HPDE6-E6E7 (cell line): ENCODE data around the gene STX2.
"Not testable (repeated sequence)": the region's sequence is repeated elsewhere in the genome, so short reads cannot be mapped to it uniquely, and the experiment has no call there.

ENCODE experiments used
- DNase-seq: peaks from one replicate; pipeline ENCODE4 v3.0.0; 2011; ENCODE audit warnings: missing footprints; ENCODE audit errors: extremely low spot score

The STX2 gene

DNA sequence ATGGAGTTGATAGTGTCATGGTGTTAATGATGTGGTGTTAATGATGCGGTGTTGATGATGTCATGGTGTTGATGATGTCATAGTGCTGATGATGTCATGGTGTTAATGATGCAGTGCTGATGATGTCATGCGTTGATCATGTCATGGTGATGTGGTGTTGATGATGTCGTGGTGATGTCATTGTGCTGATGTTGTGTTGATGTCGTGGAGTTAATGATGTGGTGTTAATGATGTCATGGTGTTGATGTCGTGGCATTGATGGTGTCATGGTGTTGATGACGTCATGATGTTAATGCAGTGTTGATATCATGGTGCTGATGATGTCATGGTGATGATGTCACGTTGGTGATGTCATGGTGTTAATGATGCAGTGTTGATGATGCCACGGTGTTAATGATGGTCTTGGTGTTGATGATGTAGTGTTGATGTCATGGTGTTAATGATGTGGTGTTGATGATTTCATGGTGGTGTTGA, 73.8 kb downstream of the STX2 start:
- no peak for DNase-seq

DNA sequence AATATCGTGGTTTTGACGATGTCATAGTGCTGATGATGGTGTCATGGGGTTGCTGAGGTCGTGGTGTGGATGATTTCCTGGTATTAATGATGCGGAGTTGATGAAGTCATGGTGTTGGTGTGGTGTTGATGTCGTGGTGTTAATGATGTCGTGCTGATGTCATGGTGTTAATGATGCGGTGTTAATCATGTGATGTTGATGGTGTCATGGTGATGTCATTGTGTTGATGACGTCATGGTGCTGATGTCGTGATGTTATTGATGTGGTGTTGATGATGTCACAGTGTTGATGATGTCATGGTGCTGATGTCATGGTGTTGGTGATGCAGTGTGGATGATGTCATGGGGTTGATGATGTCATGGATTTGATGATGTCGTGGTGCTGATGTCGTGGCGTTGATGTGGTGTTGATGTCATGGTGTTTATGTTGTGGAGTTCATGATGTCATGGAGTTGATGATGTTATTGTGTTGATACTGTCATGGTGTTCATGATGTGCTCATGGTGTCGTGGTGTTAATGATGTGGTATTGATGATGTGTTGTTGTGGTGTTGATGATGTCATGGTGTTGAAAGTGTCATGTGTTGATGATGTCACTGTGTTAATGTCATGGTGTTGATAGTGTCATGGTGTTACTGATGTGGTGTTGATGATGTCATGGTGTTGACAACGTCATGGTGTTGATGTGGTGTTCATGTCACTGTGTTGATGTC, 74.4 kb downstream of the STX2 start:
- no peak for DNase-seq

DNA sequence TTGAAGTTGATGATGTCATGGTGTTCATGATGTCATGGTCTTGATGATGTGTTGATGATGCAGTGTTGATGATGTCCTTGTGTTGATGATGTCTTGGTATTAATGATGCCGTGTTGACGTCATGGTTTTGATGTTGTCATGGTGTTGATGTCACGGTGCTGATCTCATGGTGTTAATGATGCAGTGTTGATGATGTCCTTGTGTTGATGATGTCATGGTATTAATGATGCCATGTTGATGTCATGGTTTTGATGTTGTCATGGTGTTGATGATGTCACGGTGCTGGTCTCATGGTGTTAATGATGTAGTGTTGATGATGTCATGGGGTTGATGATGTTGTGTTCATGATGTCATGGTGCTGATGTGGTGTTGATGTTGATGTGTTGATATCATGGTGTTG, 75.0 kb downstream of the STX2 start:
- no peak for DNase-seq

DNA sequence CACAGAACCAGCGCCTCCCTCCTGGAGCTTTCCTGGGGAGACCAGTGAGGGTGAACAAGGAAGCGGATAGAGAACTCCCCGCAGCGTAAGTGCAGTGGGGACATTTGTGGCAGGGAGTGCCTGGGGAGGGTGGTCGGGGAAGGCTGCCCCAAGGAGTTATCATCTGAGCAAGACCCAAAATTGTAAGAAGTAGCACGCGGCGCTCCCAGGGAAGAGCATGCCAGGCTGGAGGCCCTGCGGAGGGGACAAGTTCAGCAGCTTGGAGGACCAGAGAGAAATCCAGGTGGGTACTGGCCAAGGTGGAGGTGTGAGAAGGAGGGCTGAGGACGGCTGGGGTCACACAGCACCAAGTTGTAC, 76.8 kb downstream of the STX2 start:
- no peak for DNase-seq

DNA sequence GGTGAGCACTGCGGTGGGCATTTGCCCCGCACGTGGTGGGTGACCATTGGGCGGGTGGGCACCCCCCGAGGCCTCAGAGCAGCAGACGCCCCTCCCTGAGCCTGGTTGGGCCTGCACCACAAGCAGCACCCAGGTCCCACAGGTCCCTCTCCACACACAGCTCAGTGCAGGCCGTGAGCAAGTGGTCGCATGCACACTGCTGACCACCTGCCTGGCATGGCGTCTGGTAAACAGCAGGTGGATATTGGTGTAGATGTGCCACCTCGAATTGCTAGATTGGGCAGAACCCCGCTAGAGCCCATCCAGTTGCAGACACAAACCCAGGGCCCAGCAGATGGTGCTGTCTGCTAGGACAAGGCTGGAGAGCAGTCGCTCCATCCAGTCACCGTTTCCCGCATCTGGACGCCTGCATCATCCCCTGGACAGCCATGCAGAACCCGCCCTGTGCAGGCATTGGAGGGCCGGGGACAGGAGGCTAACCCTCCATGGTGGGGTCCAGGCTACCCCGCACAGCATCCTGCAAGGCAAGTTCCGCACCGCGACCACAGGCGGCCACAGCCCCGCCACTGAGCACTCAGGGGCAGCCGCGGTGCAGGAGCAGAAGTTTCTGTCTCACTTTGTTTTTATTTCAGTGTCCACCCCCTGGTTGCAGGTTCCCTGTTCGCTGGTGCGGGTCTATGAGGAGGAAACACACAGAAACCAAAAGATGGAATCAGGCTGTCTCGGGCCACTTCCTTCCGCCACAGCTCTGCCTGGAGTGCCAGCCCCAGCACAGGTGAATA, 77.3 kb downstream of the STX2 start:
- DNase-seq = peak; percentile 60

DNA sequence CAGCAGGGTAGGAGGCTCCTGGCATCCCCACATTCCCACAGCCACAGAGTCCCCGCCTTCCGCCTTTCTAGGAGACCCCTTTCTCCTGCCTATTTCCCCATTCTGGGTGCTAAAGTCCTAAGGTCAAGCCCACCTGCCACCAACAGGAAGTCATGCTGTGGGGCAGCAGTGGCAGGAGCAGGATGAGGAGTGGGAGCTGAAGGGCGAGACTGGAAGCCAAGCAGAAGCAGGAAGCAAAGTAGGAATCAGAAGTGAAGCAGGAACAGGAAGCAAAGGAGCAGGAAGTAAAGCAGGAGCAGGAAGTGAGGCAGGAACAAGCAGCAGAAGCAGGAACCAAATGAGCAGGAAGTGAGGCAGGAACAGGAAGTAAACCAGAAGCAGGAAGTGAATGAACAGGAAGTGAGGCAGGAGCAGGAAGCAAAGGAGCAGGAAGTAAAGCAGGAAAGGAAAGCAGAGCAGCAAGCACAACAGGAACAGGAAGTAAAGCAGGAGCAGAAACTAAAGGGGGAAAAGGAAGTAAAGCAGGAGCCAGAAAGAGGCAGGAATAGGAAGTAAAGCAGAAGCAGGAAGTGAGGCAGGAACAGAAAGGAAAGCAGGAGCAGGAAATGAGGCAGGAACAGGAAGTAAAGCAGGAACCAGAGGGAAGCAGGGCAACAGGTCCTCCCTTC, 84.7 kb downstream of the STX2 start:
- DNase-seq = no peak

DNA sequence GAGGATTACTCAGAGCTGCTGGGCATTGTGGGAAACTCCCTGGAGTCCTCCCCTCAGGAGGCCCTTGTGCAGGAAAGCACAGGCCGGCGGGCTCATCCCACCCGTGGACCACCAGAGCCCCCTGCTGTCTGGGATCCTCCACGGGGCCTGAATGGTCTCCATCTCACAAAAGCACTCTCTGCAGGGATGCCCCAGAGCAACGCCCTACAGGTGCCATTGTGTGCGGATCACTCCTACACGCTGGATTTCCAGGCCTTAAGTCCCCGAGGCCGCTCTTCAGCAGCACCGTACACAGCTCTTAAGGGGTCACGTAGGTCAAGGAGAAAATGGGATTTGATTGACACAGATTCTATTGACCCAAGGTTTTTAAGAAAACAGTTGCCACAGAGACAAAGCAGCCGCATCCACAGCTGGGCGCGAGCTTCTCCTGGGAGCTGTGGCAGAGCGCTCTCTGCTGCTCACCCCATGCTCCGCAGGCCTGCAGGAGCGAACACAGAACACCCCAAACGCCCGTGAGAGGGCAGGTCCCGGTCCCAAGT, 86.3 kb downstream of the STX2 start:
- DNase-seq = no peak

DNA sequence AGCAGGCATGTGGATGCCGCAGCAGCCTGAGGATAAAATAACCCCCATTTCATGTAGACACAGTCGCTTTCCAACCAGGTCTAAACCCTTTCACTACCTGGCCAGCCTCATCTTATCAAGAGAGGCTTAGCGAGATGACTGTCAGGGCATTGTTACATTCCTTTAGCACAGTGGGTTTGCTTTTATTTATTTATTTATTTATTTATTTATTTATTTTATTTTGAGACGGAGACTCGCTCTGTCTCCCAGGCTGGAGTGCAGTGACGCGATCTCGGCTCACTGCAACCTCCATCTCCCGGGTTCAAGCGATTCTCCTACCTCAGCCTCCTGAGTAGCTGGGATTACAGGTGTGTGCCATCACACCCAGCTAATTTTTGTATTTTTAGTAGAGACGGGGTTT, 87.0 kb downstream of the STX2 start:
- not testable (repeated sequence) for DNase-seq

DNA sequence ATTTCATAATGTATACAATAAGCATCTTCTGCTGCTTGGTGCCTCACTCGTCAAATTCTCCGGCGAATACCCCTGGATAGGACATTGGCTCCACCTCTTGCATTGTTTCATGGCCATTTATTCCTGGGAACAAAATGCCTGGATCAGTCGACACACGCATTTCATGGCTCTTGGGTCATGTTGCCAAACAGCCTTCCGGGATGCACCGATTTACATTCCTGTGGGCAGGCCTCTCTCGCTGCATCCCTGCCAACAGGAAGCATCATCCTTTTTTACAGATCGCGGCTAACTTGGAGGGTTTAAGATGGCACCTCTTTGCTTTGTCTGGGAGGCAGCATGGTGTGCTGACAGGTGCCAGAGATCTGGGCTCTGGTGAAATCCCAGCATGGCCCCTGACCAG, 90.3 kb downstream of the STX2 start:
- no peak for DNase-seq

DNA sequence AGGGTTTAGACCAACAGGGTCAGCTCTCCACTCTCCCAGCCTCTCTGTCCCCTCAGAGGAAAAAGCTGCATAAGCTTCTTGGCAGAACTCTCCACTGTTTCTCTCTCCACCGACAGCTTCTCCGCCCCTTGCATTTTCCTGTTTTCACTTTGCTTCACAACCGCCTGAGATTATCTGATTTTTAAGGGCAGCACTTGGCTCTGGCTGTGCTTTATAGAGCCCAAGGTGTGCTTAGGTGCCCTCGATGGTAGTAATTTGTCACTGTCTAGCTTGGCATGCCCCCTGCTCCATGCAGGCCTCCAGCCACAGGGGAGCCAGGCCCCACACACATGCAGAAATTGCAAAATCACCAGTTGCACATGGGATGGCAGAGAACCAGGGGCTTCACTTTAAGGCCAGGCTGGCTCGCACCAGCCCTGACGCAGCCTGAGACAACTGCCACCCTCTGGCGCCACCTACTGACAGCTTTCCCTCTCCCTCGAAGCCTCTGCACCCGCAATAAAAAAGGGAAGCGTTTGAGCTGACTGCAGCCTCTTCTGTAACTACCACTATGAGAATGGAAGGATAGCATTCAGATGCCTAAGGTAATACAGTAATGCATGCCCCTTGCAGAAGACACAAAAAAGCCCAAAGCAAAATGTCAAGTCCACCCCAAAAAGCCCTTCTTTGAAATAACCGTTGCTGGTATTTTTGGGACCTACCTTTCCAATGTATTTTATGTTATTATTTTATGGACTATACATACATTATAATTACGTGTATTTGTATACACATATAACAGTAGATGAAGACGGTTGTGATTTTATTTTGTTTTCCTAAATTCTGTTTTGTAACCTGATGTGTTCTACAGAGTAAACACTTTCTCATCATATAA, 90.9 kb downstream of the STX2 start:
- DNase-seq = peak; percentile 31

DNA sequence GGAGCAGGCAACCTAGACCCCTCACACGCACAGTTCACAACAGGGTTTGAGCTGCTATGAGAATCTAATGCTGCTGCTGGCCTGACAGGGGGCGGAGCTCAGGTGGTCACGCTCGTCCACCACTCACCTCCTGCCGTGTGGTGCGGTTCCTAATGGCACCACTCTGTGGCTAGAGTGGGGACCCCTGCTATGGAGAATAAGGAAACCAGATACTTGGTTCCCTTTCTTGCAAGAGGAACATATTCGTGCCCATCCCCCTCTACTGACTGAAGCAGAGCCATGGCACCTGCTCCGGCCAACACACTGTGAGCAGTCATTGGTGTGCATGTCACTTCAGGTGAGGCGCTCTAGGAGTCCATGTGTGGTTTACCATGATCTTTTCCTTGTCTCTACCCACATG, 92.5 kb downstream of the STX2 start:
- no peak for DNase-seq

DNA sequence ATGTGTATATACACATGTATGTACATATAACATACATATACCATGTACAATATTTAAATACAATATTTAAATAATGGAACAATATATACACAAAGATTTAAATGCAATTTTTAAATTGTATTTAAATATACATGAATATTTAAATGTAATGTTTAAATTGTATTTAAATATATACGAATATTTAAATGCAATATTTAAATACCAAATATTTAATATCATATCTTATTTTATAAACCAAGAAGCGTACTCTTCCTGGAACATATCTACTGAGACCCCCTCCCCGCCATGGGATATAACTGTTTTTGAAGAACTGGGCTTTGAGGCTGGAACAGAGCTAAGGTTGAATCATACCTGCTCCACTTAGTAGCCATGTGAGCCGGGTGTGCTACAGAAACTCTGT, 93.1 kb downstream of the STX2 start:
- DNase-seq = no peak

DNA sequence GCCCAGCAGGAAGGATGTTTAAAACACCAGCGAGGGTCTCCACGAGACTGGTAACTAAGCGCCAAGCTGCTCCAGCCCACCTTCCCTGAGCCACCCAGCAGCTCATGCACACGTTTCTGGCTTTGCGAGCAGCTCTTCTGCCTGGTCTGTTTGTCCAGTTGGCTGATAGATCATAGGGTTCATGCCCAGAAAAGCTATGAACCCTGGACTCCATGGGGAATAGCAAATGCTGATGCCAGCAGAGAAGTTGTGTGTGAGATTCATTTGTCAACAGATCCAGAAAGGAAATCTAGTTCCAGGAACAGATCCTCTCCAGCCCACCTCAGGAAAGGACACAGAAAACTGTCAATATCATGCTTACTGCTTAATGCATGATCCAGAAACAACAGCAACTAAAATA, 94.8 kb downstream of the STX2 start:
- no peak for DNase-seq

DNA sequence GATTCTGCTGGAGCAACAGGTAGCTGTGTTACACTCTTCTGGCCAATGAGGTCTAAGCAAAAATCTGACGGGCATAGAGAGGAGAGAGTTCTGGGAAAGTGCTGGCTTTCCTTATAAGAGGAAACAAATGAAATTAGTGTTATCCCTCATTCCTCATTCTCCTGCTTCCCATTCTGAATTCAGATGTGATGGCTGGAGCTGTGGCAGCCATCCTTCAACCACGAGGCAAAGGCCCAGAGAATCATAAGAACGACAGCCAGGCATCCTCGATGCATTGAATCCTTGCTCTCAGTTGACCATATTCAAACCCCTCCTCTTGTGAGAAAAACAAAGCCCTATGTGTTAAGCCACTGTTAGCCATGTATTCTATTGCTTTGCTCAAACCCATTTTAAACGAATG, 95.4 kb downstream of the STX2 start:
- no peak for DNase-seq

DNA sequence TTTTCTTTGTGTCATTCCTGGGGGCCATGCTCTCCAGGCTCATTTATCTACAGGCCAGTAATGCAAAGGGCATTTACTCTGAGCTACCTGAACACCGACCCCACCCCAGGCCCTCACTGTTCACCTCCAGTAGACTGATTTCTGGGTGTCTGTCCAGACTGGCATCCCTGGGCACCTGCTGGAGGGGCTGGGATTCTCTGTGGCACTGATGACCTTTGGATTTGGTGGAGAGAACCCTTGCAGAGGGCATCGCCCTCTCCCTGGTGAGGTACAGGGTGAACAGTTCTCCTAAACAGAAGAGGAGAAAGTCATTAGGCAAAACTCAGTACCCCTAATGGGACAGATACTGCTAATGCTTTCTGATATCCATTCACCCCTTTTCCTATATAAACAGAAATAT, 95.9 kb downstream of the STX2 start:
- DNase-seq = no peak

DNA sequence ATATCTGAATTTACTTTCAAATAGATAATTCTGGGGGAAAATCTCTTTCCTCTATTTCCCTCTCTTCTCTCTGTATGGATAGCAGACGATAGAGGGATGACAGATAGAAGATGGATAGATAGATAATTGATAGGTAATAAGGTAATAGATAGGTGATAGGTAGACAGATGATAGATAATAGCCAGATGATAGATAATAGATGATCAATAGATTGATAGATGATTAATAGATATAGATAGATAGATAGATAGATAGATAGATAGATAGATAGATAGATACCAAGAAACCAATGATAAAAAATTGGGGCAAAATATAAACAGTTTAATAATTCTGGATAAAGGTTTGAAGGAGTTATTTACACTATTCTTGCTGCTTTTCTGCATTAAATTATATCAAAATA, 96.3 kb downstream of the STX2 start:
- DNase-seq = no peak

DNA sequence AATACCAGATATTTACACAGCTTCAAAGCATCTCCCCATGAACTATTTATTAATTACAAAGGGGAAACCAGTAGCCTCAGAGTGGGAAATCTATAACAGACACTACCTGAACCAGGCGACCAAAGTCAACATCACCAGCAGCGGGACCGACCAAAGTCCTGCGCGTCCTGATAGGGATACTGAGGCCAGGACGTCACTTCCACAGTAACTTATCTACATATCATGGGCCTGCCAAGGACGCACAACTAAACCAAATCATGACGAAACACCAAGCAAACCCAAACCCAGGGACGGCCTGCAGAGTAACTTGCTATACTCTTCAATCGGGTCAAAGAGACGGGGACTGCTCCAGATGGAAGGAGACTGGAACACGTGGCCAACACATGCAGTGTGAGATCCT, 96.9 kb downstream of the STX2 start:
- DNase-seq = no peak
